H1 (cell line): ENCODE measurements around the gene PXK. TPM values are rescaled to one million over a fixed set of nuclear protein-coding genes. Genes with fewer than 3 reads are reported as not detected.

ENCODE experiments used
- CHD2 ChIP-seq: IDR thresholded peaks from 2 replicates; pipeline ENCODE4 v1.6.1; 2012; ENCODE audit warnings: low read length, improper control_type of control experiment
- RFX5 ChIP-seq: IDR thresholded peaks from 2 replicates; pipeline ENCODE4 v1.6.1; 2011; ENCODE audit warnings: low read depth, low read length, improper control_type of control experiment, borderline replicate concordance
- SRF ChIP-seq: IDR thresholded peaks from 2 replicates; pipeline ENCODE4 v1.6.1; 2011; ENCODE audit warnings: mild to moderate bottlenecking, low read depth, low read length, moderate library complexity
- polyA plus RNA-seq, 7 experiments: library from polyadenylated mRNA; depleted of rRNA in 3 of 7; stranded (reverse) in 5 of 7; unstranded in 2 of 7; fragments of >200 nt in 5 of 7; fragments of 200-250 nt in 2 of 7; gene quantifications; 1 replicate in 5 of 7; 2 replicates in 1 of 7; 4 replicates in 1 of 7; pipeline versions ENCODE4 v1.2.1 to v1.2.3, GENCODE V29; 2011 to 2013; ENCODE audit warnings: missing spikeins in 2 of 7, mixed read lengths in 2 of 7
- total RNA-seq: library from RNA; stranded (reverse); fragmentation: NEBNext Ultra II Directional; extraction: Animal tissue kit (Norgen Biotek cat#: 25700); gene quantifications from 2 replicates; pipeline ENCODE4 v1.2.1, GENCODE V29; 2021

The PXK gene
- total and polyA plus RNA-seq, 2 of the 8 experiments (the other 6 are each of a cell fraction or from before 2014, with no cell fraction given), result 3.5 to 7.1 TPM

DNA sequence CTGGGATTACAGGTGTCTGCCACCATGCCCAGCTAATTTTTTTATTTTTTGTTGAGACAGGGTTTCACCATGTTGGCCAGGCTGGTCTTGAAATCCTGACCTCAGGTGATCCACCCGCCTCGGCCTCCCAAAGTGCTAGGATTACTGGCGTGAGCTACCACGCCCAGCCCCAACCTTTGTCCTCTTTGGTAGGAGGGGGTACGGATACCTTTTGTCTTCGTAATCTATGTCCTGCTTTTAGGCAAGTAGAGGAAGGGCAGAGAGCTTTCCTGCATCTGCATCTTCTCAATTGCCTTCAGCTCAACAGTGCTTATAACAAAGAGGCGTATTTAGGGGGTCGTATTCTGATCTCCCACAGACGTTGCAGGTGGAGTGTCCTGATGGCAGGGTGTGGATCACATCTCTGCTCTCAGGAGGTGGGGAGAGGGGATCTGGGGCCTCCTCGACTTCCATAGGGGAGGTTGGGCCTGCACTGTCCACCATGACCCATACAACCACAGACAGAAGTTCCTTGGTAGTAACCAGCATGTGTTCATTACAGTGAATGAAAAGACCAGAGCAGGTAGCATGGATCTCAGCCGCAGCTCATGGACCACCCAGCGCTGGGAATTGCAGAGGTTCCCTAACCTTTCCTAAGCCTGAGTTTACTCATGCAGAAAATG lies 137.8 kb downstream of the PXK start (continued):
- TF ChIP-seq SRF (no peak), CHD2 (no peak), RFX5 (no peak)
